K562 (cell line): ENCODE results near the gene ADAMTS6. TPM values are rescaled to one million over a fixed set of nuclear protein-coding genes. Genes with fewer than 3 reads are reported as not detected.

ENCODE experiments used
- ATAC-seq: fragments of 200-7000 bp; cut with Tn5 transposase; 3 replicates; pipeline ENCODE4 v1.9.1; 2020; ENCODE audit warnings: moderate library complexity
- BruUV-seq: library from RNA; stranded (reverse); fragments of 400-500 nt; replicated peaks from 2 replicates; lab custom pipeline; 2021; lab: Mats Ljungman, UMichigan
- CTCF ChIA-PET: fragments of 300-600 bp; formaldehyde crosslinking; extraction: SDS; loops from one replicate; lab custom pipeline; 2021; ENCODE audit warnings: low intra/inter-chr PET ratio; lab: Yijun Ruan, JAX
- POLR2A ChIA-PET: fragments of 300-600, 350-650 bp; sonication (Branson Sonifier 250); formaldehyde crosslinking; extraction: SDS; loops from one replicate; lab custom pipeline; 2021; ENCODE audit warnings: antibody characterized with exemption, inconsistent platforms; lab: Yijun Ruan, JAX
- DNase-seq, 4 experiments: peaks; one replicate each; pipeline versions ENCODE4 v3.0.0 to v3.0.0-alpha.2; 2011 to 2018; ENCODE audit warnings: low spot score in 3 of 4, mixed read lengths in 3 of 4; ENCODE audit errors: extremely low read depth in 1 of 4
- FAIRE-seq: peaks from 2 replicates; lab custom pipeline; 2011; peaks lifted over from hg19 to GRCh38; lab: Jason Lieb, UNC
- H2AFZ ChIP-seq: 2 replicates; pipeline ENCODE4 v1.6.0; 2011; ENCODE audit warnings: low read depth, low read length, control low read depth, inconsistent platforms
- H3K27ac ChIP-seq: fragments of 200-600 bp; 3 replicates; pipeline ENCODE4 v1.8.0; 2011; ENCODE audit warnings: low read depth, mild to moderate bottlenecking, control low read depth, inconsistent platforms, low read length, moderate library complexity, mixed read lengths; ENCODE audit errors: extremely low read depth
- H3K27me3 ChIP-seq, 2 experiments: fragments of 300-600 bp in 1 of 2; 2 replicates in 1 of 2; 3 replicates in 1 of 2; pipeline versions ENCODE4 v1.6.0 to v1.8.0; 2011; ENCODE audit warnings: inconsistent platforms in 2 of 2, low read length in 2 of 2, mild to moderate bottlenecking in 1 of 2, mixed read lengths in 1 of 2, moderate library complexity in 1 of 2; ENCODE audit not compliant: control insufficient read depth in 2 of 2, insufficient read depth in 2 of 2
- H3K36me3 ChIP-seq: fragments of 300-600 bp; 3 replicates; pipeline ENCODE4 v1.8.0; 2011; ENCODE audit warnings: mild to moderate bottlenecking, low read length, inconsistent platforms; ENCODE audit not compliant: control insufficient read depth, insufficient read depth
- H3K4me1 ChIP-seq, 2 experiments: fragments of 200-600 bp in 1 of 2; replicated peaks in 1 of 2; 2 replicates in 1 of 2; 3 replicates in 1 of 2; pipeline versions ENCODE4 v1.5.1 to v1.8.0; 2011; ENCODE audit warnings: inconsistent platforms in 2 of 2, low read length in 2 of 2, mild to moderate bottlenecking in 1 of 2, mixed read lengths in 1 of 2, moderate library complexity in 1 of 2; ENCODE audit not compliant: control insufficient read depth in 2 of 2, insufficient read depth in 2 of 2
- H3K4me2 ChIP-seq: 2 replicates; pipeline ENCODE4 v1.6.1; 2011; ENCODE audit warnings: low read length, control low read depth, inconsistent platforms, mixed read lengths; ENCODE audit not compliant: insufficient read depth
- H3K4me3 ChIP-seq: fragments of 200-600 bp; sonication (generic), shearing (Covaris generic); 2 replicates; pipeline ENCODE4 v1.5.1; 2016; ENCODE audit warnings: control low read depth, inconsistent platforms
- H3K79me2 ChIP-seq: fragments of 200-600 bp; 3 replicates; pipeline ENCODE4 v1.8.0; 2011; ENCODE audit warnings: low read length, inconsistent platforms; ENCODE audit not compliant: control insufficient read depth, insufficient read depth
- H3K9ac ChIP-seq, 2 experiments: 2 replicates each; pipeline versions ENCODE4 v1.6.0 to v1.6.1; 2011; ENCODE audit warnings: low read depth in 2 of 2, low read length in 2 of 2, control low read depth in 1 of 2, inconsistent platforms in 1 of 2, mild to moderate bottlenecking in 1 of 2, mixed read lengths in 1 of 2; ENCODE audit not compliant: insufficient read depth in 1 of 2
- H3K9me1 ChIP-seq: one replicate; pipeline ENCODE4 v1.6.0; 2011; ENCODE audit warnings: inconsistent platforms, mild to moderate bottlenecking, low read length, moderate library complexity; ENCODE audit not compliant: control insufficient read depth, insufficient read depth
- H3K9me3 ChIP-seq: replicated peaks from 2 replicates; pipeline ENCODE4 v1.5.1; 2011; ENCODE audit warnings: low read depth, low read length, inconsistent platforms; ENCODE audit not compliant: control insufficient read depth, insufficient read depth
- H4K20me1 ChIP-seq: replicated peaks from 2 replicates; pipeline ENCODE4 v1.6.1; 2011; ENCODE audit warnings: low read length, inconsistent platforms, mixed read lengths; ENCODE audit not compliant: control insufficient read depth, insufficient read depth
- MCM2 ChIP-seq: fragments of 450-650 bp; IDR thresholded peaks from 2 replicates; pipeline ENCODE4 v1.6.1; 2017; ENCODE audit warnings: low read depth, mild to moderate bottlenecking
- MCM3 ChIP-seq: fragments of 450-650 bp; IDR thresholded peaks from 2 replicates; pipeline ENCODE4 v1.6.1; 2016
- PML ChIP-seq: IDR thresholded peaks from 2 replicates; pipeline ENCODE4 v1.6.1; 2012; ENCODE audit warnings: low read length, inconsistent platforms
- SAP30 ChIP-seq: fragments of 200-600 bp; sonication (generic); IDR thresholded peaks from 2 replicates; pipeline ENCODE4 v1.6.1; 2012; ENCODE audit warnings: borderline replicate concordance, low read depth, mild to moderate bottlenecking, moderate library complexity, low read length, control low read depth, inconsistent platforms; ENCODE audit not compliant: insufficient read depth, poor library complexity, severe bottlenecking
- SUPT5H ChIP-seq: fragments of 450-650 bp; IDR thresholded peaks from 2 replicates; pipeline ENCODE4 v1.6.1; 2016
- TCF7L2 ChIP-seq: fragments of 150-350 bp; IDR thresholded peaks from 2 replicates; pipeline ENCODE4 v1.6.1; 2016; ENCODE audit warnings: low read depth, mild to moderate bottlenecking, low read length, moderate library complexity
- ZNF140 ChIP-seq: fragments of 250-450 bp; sonication (Bioruptor Pico); IDR thresholded peaks from 2 replicates; pipeline ENCODE4 v1.8.0; 2021; ENCODE audit warnings: moderate library complexity, mild to moderate bottlenecking, inconsistent platforms
- WGBS: fragments of 100-300 bp; shearing (Covaris generic); methylation state at CpG from one replicate; pipeline ENCODE4 v1.1.6; 2016; ENCODE audit warnings: low coverage, mixed read lengths; ENCODE audit not compliant: insufficient coverage; ENCODE audit errors: missing lambda C conversion rate; 5-methylcytosine and 5-hydroxymethylcytosine counted together
- in situ Hi-C: fragments of 300-500 bp; cut with MboI; formaldehyde crosslinking; loops from 4 replicates; pipeline ENCODE4 v1.15.0; 2018; ENCODE audit warnings: inconsistent platforms, mixed read lengths
- intact Hi-C: fragments of 100-400 bp; cut with micrococcal nuclease; formaldehyde crosslinking; loops from 2 replicates; pipeline ENCODE4 v1.14.2; 2022
- polyA plus RNA-seq, 8 experiments: library from polyadenylated mRNA; depleted of rRNA in 4 of 8; stranded (reverse) in 5 of 8; unstranded in 3 of 8; fragments of >200 nt; fragmentation: Nextera tagmentation in 2 of 8; fragmentation: Illumina TruSeq in 1 of 8; extraction: Ambion mirVana in 2 of 8; extraction: Trizol in 1 of 8; gene quantifications; 2 replicates each; pipeline versions ENCODE4 v1.2.1 to v1.2.3, GENCODE V29; 2011 to 2014; ENCODE audit warnings: inconsistent platforms in 1 of 8, missing spikeins in 1 of 8
- total RNA-seq, 7 experiments: library from RNA; depleted of rRNA in 6 of 7; stranded (reverse); fragments of >200 nt in 6 of 7; fragmentation: Illumina TruSeq in 2 of 7; extraction: Trizol in 2 of 7; gene quantifications; 2 replicates each; pipeline versions ENCODE4 v1.2.1 to v1.2.3, GENCODE V29; 2011 to 2021; ENCODE audit warnings: low replicate concordance in 1 of 7
- TF ChIP-seq, protein P1 (sequence below): sonication (generic); formaldehyde crosslinking; IDR thresholded peaks from 2 replicates; pipeline ENCODE4 v1.8.0; 2022; ENCODE audit warnings: missing genetic modification reagents, mild to moderate bottlenecking, moderate library complexity, borderline replicate concordance

Gene ADAMTS6
- total and polyA plus RNA-seq, 9 of the 15 experiments (the other 6 are each of a cell fraction or from before 2014, with no cell fraction given), result 0.57 to 5.3 (median 1.5) TPM

DNA sequence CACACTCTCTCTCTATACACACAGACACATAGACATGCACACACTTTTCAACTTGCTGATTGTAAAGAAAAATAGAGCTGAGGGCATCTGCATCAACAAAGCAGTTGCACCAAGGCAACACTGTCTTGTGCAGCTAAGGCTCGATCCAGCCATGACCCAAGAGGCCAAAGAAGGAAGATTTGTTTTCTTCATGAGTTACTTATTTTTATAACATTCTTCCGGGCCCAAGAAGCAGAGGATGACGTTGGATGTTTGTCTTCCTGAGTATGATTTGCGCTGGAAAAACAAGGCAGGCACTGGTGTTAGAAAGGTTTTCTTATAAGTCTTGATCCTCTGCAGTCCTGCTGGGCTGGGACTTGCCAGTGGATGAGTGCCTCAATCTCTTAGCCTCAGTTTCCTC lies 344.1 kb downstream of the ADAMTS6 start:
- no peak for TF ChIP-seq PML
- no peak for TF ChIP-seq SAP30
- H3K79me2 ChIP-seq, result no peaks in the 10 kb centered on the region
- no peaks in the 10 kb centered on the region for H4K20me1 ChIP-seq
- H3K36me3 ChIP-seq, result no peaks in the 10 kb centered on the region
- no peak overlapping the region for H3K4me2 ChIP-seq
- CTCF ChIA-PET, result no interaction called here
- H3K4me1 ChIP-seq, result no peaks in the 10 kb centered on the region
- no TSS peak for BruUV-seq
- no peak overlapping the region for H2AFZ ChIP-seq
- no peaks in the 10 kb centered on the region for H3K9me1 ChIP-seq
- no peak for FAIRE-seq
- no peak overlapping the region for H3K9ac ChIP-seq
- POLR2A ChIA-PET, result no interaction called here
- no peak for DNase-seq
- no peaks in the 10 kb centered on the region for H3K9me3 ChIP-seq
- no peak overlapping the region for H3K27ac ChIP-seq
- intact Hi-C loops (no loop called here), in situ Hi-C loops (no loop called here)
- WGBS, result 9% methylated on average over 4 of the region's 4 CpGs
- no peak overlapping the region for H3K4me3 ChIP-seq
- no peaks in the 10 kb centered on the region for H3K27me3 ChIP-seq
- no peak for ATAC-seq

DNA sequence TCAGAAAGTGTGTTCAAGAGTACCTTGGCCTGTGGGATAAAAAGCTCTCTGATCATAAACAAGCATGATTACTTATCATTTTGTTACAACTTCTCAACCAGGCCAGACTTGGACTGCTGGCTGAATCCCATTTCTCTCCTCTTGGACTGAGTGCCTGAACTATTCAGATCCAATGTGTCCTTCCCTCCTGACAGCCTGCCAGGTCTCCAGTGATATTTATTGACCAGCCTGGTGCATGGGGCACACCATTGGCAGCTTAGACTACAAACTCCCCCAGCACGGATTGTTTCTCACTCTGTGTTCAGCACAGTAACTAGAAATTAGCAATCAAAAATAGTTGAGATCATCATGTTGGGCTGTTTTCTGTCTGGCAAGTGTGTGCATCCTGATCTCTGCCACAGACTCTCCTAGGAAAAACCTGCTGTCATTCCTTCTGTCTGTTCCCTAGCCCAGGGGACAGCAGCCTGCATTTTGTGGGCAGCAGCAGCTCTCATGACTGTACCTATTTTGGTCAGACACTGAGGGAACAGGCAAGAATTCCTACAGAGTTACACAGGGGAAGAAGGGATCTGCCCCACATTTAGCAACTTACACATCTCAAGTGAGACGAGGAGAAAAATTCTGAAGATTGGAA lies 348.1 kb downstream of the ADAMTS6 start:
- Histone ChIP-seq H2AFZ (0 out of 2 replicates have a peak overlapping the region, but pooled peaks have one; percentile 19), H3K27me3 (no peaks in the 10 kb centered on the region), H3K9me3 (no peaks in the 10 kb centered on the region), H3K27ac (no peak overlapping the region), H4K20me1 (no peaks in the 10 kb centered on the region), H3K36me3 (no peaks in the 10 kb centered on the region), H3K79me2 (no peaks in the 10 kb centered on the region), H3K9ac (no peak overlapping the region), H3K4me1 (no peaks in the 10 kb centered on the region), H3K9me1 (no peaks in the 10 kb centered on the region), H3K4me2 (no peak overlapping the region), H3K4me3 (no peak overlapping the region)
- FAIRE-seq (no peak), DNase-seq (no peak), ATAC-seq (no peak)
- ChIA-PET CTCF (no interaction called here), POLR2A (no interaction called here)
- TF ChIP-seq, protein P1, sequence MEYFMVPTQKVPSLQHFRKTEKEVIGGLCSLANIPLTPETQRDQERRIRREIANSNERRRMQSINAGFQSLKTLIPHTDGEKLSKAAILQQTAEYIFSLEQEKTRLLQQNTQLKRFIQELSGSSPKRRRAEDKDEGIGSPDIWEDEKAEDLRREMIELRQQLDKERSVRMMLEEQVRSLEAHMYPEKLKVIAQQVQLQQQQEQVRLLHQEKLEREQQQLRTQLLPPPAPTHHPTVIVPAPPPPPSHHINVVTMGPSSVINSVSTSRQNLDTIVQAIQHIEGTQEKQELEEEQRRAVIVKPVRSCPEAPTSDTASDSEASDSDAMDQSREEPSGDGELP, result no peak
- no peak for TF ChIP-seq MCM3
- TF ChIP-seq MCM2, result no peak
- no peak for TF ChIP-seq SUPT5H
- TF ChIP-seq ZNF140 (CRISPR knock-in tag), result no peak
- no peak for TF ChIP-seq TCF7L2
- in situ Hi-C loops (no loop called here), intact Hi-C loops (no loop called here)
- BruUV-seq, result no TSS peak
- WGBS, result 17% methylated on average over 2 of the region's 2 CpGs
